Heart left ventricle (tissue), 16 donors: ENCODE data around the gene CHORDC1. TPM values are rescaled to one million over a fixed set of nuclear protein-coding genes. Genes with fewer than 3 reads are reported as not detected.

Source experiments
- ATAC-seq, 4 donors: fragments of 200-7000 bp; cut with Tn5 transposase; one replicate each; pipeline ENCODE4 v1.9.1; 2020 to 2022; ENCODE audit warnings: moderate library complexity in 4 of 4, mild to moderate bottlenecking in 3 of 4, moderate number of reproducible peaks in 1 of 4
- DNase-seq, 5 donors: peaks; one replicate each; pipeline ENCODE4 v3.0.0-alpha.2; 2020
- H3K27ac ChIP-seq, 12 donors: fragments of 200-600 bp; sonication (generic) in 4 of 12; one replicate each; pipeline versions ENCODE4 v1.5.0 to v1.8.0; 2016 to 2022; ENCODE audit warnings: mild to moderate bottlenecking in 2 of 12
- H3K27me3 ChIP-seq, 9 donors: fragments of 200-600 bp; sonication (generic) in 2 of 9; one replicate each; pipeline versions ENCODE4 v1.5.1 to v1.8.0; 2016 to 2022; ENCODE audit warnings: mild to moderate bottlenecking in 3 of 9
- H3K36me3 ChIP-seq, 9 donors: fragments of 200-600 bp; sonication (generic) in 2 of 9; one replicate each; pipeline versions ENCODE4 v1.5.0 to v1.8.0; 2018 to 2022; ENCODE audit warnings: mild to moderate bottlenecking in 2 of 9
- H3K4me1 ChIP-seq, 12 donors: fragments of 200-600 bp; sonication (generic) in 4 of 12; one replicate each; pipeline versions ENCODE4 v1.5.0 to v1.8.0; 2016 to 2022; ENCODE audit warnings: mild to moderate bottlenecking in 3 of 12
- H3K4me3 ChIP-seq, 12 donors: fragments of 200-600 bp; sonication (generic) in 4 of 12; one replicate each; pipeline versions ENCODE4 v1.5.0 to v1.8.0; 2017 to 2022; ENCODE audit warnings: mild to moderate bottlenecking in 9 of 12, moderate library complexity in 4 of 12
- H3K9me3 ChIP-seq, 12 donors: fragments of 200-600 bp; sonication (generic) in 4 of 12; one replicate each; pipeline versions ENCODE4 v1.5.0 to v1.8.0; 2016 to 2022; ENCODE audit warnings: mild to moderate bottlenecking in 1 of 12
- CTCF ChIP-seq, 12 donors: fragments of 200-600 bp; sonication (generic) in 4 of 12; IDR thresholded peaks; one replicate each; pipeline versions ENCODE4 v1.5.0 to v1.8.0; 2018 to 2022; ENCODE audit warnings: antibody characterized with exemption in 12 of 12, mild to moderate bottlenecking in 5 of 12
- POLR2A ChIP-seq, 2 donors: fragments of 450-650 bp; IDR thresholded peaks; one replicate each; pipeline ENCODE4 v1.6.1; 2017; ENCODE audit warnings: antibody characterized with exemption in 2 of 2, mild to moderate bottlenecking in 2 of 2, moderate library complexity in 2 of 2
- WGBS, 4 donors: extraction: QIAGEN DNeasy Blood & Tissue Kit in 2 of 4; methylation state at CpG; one replicate each; pipeline versions ENCODE4 v1.1.5 to v1.1.7; 2013 to 2018; 5-methylcytosine and 5-hydroxymethylcytosine counted together
- intact Hi-C, 10 donors: fragments of 100-400 bp; cut with DNase I; formaldehyde crosslinking; loops; one replicate each; pipeline versions ENCODE4 v1.11.1 to v1.14.2; 2022
- polyA plus RNA-seq, 2 donors: library from polyadenylated mRNA; stranded (reverse); fragments of 200-250 nt; gene quantifications; one replicate each; pipeline ENCODE4 v1.2.3, GENCODE V29; 2013
- total RNA-seq, 9 donors: library from RNA; depleted of rRNA in 2 of 9; stranded (reverse); fragments of >200 nt in 2 of 9; fragmentation: NEBNext Ultra II Directional in 3 of 9; extraction: Animal tissue kit (Norgen Biotek cat#: 25700) in 3 of 9; gene quantifications; one replicate each; pipeline versions ENCODE4 v1.1.0 to v1.2.4, GENCODE V29; 2016 to 2023
- donor health status: ischemic (EF 13 %, LVEDD 7.1; RV severe dilation, severe dysfunction).
- donor health status: healthy with polysubstance abuse.
- donor health status: DM: no; HTN: yes; CAD: no.
- donor health status: DM: no; HTN: no; CAD: no.
- donor health status: ischemic (EF 25% LVEDD 6.9; RV normal size, moderate dysfunction).
- donor health status: ischemic (EF 25% LVEDD 5.7; RV mildly dilated, moderate dysfunction).
- donor health status: healthy.
- donor health status: DM: yes; HTN: yes; CAD: no.
- donor health status: ischemic (EF 35%, LVEDD 5.7; RV mildly dilated, moderate dysfunction).
- donor health status: nonischemic (EF 11% LVEDD 7.7; RV severe dilation, severe dysfunction).
- donor health status: DM: yes; HTN: yes; CAD: no.
- donor health status: PGD.
- donor health status: ischemic (EF 29% LVEDD 5.4; RV normal size, mild dysfunction).
- donor health status: nonischemic (EF 23%, LVEDD 6.1; RV moderate dilation, normal function).

Gene CHORDC1
- total and polyA plus RNA-seq, 11 donors, result 21.7 to 55.4 (median 28.5) TPM

GRCh38 chr11:90254065-90254464, 31.2 kb upstream of the CHORDC1 start:
- ATAC-seq, result no peak
- H3K27me3 ChIP-seq, result no peaks in the 10 kb centered on the region
- TF ChIP-seq POLR2A (IDR thresholded peaks at IDR 0.05), result no peak
- TF ChIP-seq CTCF (IDR thresholded peaks at IDR 0.05), result no peak
- DNase-seq, result no peak
- WGBS, 4 donors, result 66 to 78% (median 71%) methylated on average over 2 of the region's 2 CpGs
- H3K27ac ChIP-seq, result no peak overlapping the region
- no peaks in the 10 kb centered on the region for H3K36me3 ChIP-seq
- no peak overlapping the region for H3K4me3 ChIP-seq
- intact Hi-C loops, result no loop called here
- H3K4me1 ChIP-seq, result no peaks in the 10 kb centered on the region
- H3K9me3 ChIP-seq, result peaks cover 0 to 4% (median 0%) of the 10 kb centered on the region in 12 donors

GRCh38 chr11:90252053-90252452, 29.2 kb upstream of the CHORDC1 start:
- intact Hi-C loops, result no loop called here
- WGBS, 4 donors, result 70 to 80% (median 75%) methylated on average over 3 of the region's 3 CpGs
- Histone ChIP-seq H3K4me1 (no peaks in the 10 kb centered on the region), H3K36me3 (no peaks in the 10 kb centered on the region), H3K27ac (no peak overlapping the region), H3K27me3 (no peaks in the 10 kb centered on the region), H3K4me3 (no peak overlapping the region), H3K9me3 (peaks cover 0 to 4% (median 0%) of the 10 kb centered on the region in 12 donors)
- ATAC-seq, result no peak
- DNase-seq, result no peak
- TF ChIP-seq POLR2A (IDR thresholded peaks at IDR 0.05) (no peak), CTCF (IDR thresholded peaks at IDR 0.05) (no peak)

DNA sequence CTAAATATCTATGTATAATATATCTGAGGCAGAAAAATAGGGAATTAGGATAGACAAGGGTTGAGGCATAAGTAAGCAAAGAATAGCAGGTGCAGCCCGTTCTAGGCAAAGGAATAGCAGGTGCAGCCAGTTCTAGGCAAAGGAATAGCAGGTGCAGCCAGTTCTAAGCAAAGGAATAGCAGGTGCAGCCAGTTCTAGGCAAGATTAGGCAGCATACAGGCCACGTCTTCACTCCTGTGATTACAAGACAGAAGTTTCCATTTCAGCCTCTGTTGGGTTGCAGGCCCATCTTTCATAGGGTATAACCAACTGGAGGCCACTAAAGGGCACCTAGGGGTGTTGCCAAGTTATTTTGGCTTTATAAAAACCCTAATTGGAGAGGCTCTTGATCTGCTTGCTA, 28.8 kb upstream of the CHORDC1 start:
- 58 to 76% (median 64%) methylated on average over 2 of the region's 2 CpGs for WGBS, 4 donors
- ATAC-seq (no peak), DNase-seq (no peak)
- Histone ChIP-seq H3K4me3 (peak overlapping the region in 2 of 12 donors; percentile 1 to 23), H3K9me3 (peaks cover 0 to 4% (median 0%) of the 10 kb centered on the region in 12 donors), H3K27me3 (no peaks in the 10 kb centered on the region), H3K36me3 (no peaks in the 10 kb centered on the region), H3K27ac (peak overlapping the region in 1 of 12 donors; percentile 5), H3K4me1 (no peaks in the 10 kb centered on the region)
- intact Hi-C loops, result no loop called here
- TF ChIP-seq CTCF (IDR thresholded peaks at IDR 0.05), result no peak
- no peak for TF ChIP-seq POLR2A (IDR thresholded peaks at IDR 0.05)

GRCh38 chr11:90250970-90251369, 28.1 kb upstream of the CHORDC1 start:
- intact Hi-C loops, result no loop called here
- H3K27ac ChIP-seq, result peak overlapping the region in 1 of 12 donors; percentile 5
- peak overlapping the region in 3 of 12 donors; percentile 1 to 23 (median 14) for H3K4me3 ChIP-seq

More at GRCh38 chr11:90250970-90251369, 28.1 kb upstream of the CHORDC1 start:
- TF ChIP-seq POLR2A (IDR thresholded peaks at IDR 0.05) (no peak), CTCF (IDR thresholded peaks at IDR 0.05) (no peak)
- H3K9me3 ChIP-seq, result peaks cover 0 to 4% (median 0%) of the 10 kb centered on the region in 12 donors
- WGBS, 4 donors, result 52 to 59% (median 57%) methylated on average over 8 of the region's 8 CpGs
- DNase-seq (no peak), ATAC-seq (no peak)
- H3K36me3 ChIP-seq, result no peaks in the 10 kb centered on the region
- H3K27me3 ChIP-seq, result no peaks in the 10 kb centered on the region
- no peaks in the 10 kb centered on the region for H3K4me1 ChIP-seq
